GM12878 (cell line): ENCODE results near the gene FXYD7. TPM values are rescaled to one million over a fixed set of nuclear protein-coding genes. Genes with fewer than 3 reads are reported as not detected.

Experiments
- ATAC-seq: fragments of 200-7000 bp; cut with Tn5 transposase; 3 replicates; pipeline ENCODE4 v1.9.1; 2020; ENCODE audit warnings: mild to moderate bottlenecking, moderate library complexity
- BruUV-seq: library from RNA; stranded (reverse); fragments of 400-500 nt; replicated peaks from 2 replicates; lab custom pipeline; 2021; lab: Mats Ljungman, UMichigan
- CTCF ChIA-PET: fragments of 300-600 bp; sonication (Branson Sonifier 250); formaldehyde crosslinking; extraction: SDS; loops from one replicate; lab custom pipeline; 2021; ENCODE audit warnings: inconsistent platforms; lab: Yijun Ruan, JAX
- POLR2A ChIA-PET: fragments of 350-600 bp; formaldehyde crosslinking; extraction: SDS; loops from one replicate; lab custom pipeline; 2021; ENCODE audit warnings: inconsistent platforms; lab: Charles Lee
- RAD21 ChIA-PET: fragments of 300-600 bp; sonication (Branson Sonifier 250); formaldehyde crosslinking; loops from one replicate; lab custom pipeline; 2023; ENCODE audit warnings: antibody characterized with exemption; ENCODE audit not compliant: unreplicated experiment; lab: Charles Lee
- SMC1A ChIA-PET: fragments of 300-600 bp; sonication (Branson Sonifier 250); formaldehyde crosslinking; loops from one replicate; lab custom pipeline; 2023; ENCODE audit not compliant: unreplicated experiment, uncharacterized antibody; lab: Charles Lee
- DNase-seq: peaks from one replicate; pipeline ENCODE4 v3.0.0-alpha.2; 2011; ENCODE audit warnings: low read depth, low spot score
- FAIRE-seq: peaks from 3 replicates; lab custom pipeline; 2011; peaks lifted over from hg19 to GRCh38; lab: Jason Lieb, UNC
- H2AFZ ChIP-seq: 2 replicates; pipeline ENCODE4 v1.6.0; 2011; ENCODE audit warnings: low read depth, low read length, control low read depth; ENCODE audit not compliant: control insufficient read depth
- H3K27ac ChIP-seq: 2 replicates; pipeline ENCODE4 v1.5.1; 2011; ENCODE audit warnings: control low read depth; ENCODE audit not compliant: control insufficient read depth, insufficient read depth
- H3K27me3 ChIP-seq, 2 experiments: replicated peaks in 1 of 2; 2 replicates each; pipeline versions ENCODE4 v1.6.0 to v1.6.1; 2011; ENCODE audit warnings: low read length in 1 of 2; ENCODE audit not compliant: control insufficient read depth in 2 of 2, insufficient read depth in 2 of 2
- H3K36me3 ChIP-seq, 2 experiments: 2 replicates each; pipeline ENCODE4 v1.5.1; 2011; ENCODE audit warnings: low read length in 1 of 2; ENCODE audit not compliant: control insufficient read depth in 2 of 2, insufficient read depth in 2 of 2
- H3K4me1 ChIP-seq: 2 replicates; pipeline ENCODE4 v1.6.1; 2011; ENCODE audit warnings: mild to moderate bottlenecking, low read length, moderate library complexity, mixed read lengths; ENCODE audit not compliant: control insufficient read depth, insufficient read depth
- H3K4me2 ChIP-seq: 2 replicates; pipeline ENCODE4 v1.6.0; 2011; ENCODE audit warnings: control low read depth; ENCODE audit not compliant: control insufficient read depth, insufficient read depth
- H3K4me3 ChIP-seq: fragments of 200-600 bp; sonication (generic); 2 replicates; pipeline ENCODE4 v1.5.1; 2016
- H3K79me2 ChIP-seq: 2 replicates; pipeline ENCODE4 v1.6.0; 2011; ENCODE audit warnings: low read length; ENCODE audit not compliant: control insufficient read depth, insufficient read depth
- H3K9ac ChIP-seq: 2 replicates; pipeline ENCODE4 v1.8.0; 2011; ENCODE audit warnings: low read length, control low read depth, mixed read lengths; ENCODE audit not compliant: control insufficient read depth, insufficient read depth
- H3K9me3 ChIP-seq: replicated peaks from 3 replicates; pipeline ENCODE4 v1.5.1; 2011; ENCODE audit warnings: mild to moderate bottlenecking, low read length; ENCODE audit not compliant: control insufficient read depth, insufficient read depth
- H4K20me1 ChIP-seq: 2 replicates; pipeline ENCODE4 v1.6.0; 2011; ENCODE audit not compliant: control insufficient read depth, insufficient read depth
- ATF7 ChIP-seq: fragments of 450-650 bp; IDR thresholded peaks from 2 replicates; pipeline ENCODE4 v1.6.1; 2016; ENCODE audit warnings: low read depth, mild to moderate bottlenecking
- CHD1 ChIP-seq: IDR thresholded peaks from 2 replicates; pipeline ENCODE4 v1.6.1; 2012; ENCODE audit warnings: low read depth, low read length, improper control_type of control experiment
- FOXM1 ChIP-seq: IDR thresholded peaks from 2 replicates; pipeline ENCODE4 v1.6.1; 2012; ENCODE audit warnings: low read depth, mild to moderate bottlenecking, inconsistent platforms, low read length, moderate library complexity
- LARP7 ChIP-seq: fragments of 450-650 bp; IDR thresholded peaks from 2 replicates; pipeline ENCODE4 v1.6.1; 2017; ENCODE audit warnings: mild to moderate bottlenecking
- MEF2A ChIP-seq: IDR thresholded peaks from 2 replicates; pipeline ENCODE4 v1.6.1; 2011; ENCODE audit warnings: low read depth, mild to moderate bottlenecking, low read length, moderate library complexity; ENCODE audit not compliant: insufficient read depth
- MXI1 ChIP-seq: fragments of 150-350 bp; IDR thresholded peaks from 2 replicates; pipeline ENCODE4 v1.6.1; 2011; ENCODE audit warnings: low read depth, mild to moderate bottlenecking, inconsistent platforms, low read length, improper control_type of control experiment
- SIN3A ChIP-seq: IDR thresholded peaks from 2 replicates; pipeline ENCODE4 v1.6.1; 2012; ENCODE audit warnings: low read depth, low read length, improper control_type of control experiment
- SP1 ChIP-seq: IDR thresholded peaks from one replicate; pipeline ENCODE4 v1.6.1; 2011; ENCODE audit warnings: low read depth, low read length
- STAT1 ChIP-seq: fragments of 450-650 bp; conservative IDR thresholded peaks from 2 replicates; pipeline ENCODE4 v1.6.1; 2014; ENCODE audit warnings: antibody characterized with exemption, mild to moderate bottlenecking
- WRNIP1 ChIP-seq: IDR thresholded peaks from 2 replicates; pipeline ENCODE4 v1.6.1; 2011; ENCODE audit warnings: low read depth, low read length, improper control_type of control experiment, borderline replicate concordance
- YY1 ChIP-seq: IDR thresholded peaks from 2 replicates; pipeline ENCODE4 v1.6.1; 2011; ENCODE audit warnings: low read depth, mild to moderate bottlenecking, low read length
- ZBED1 ChIP-seq: IDR thresholded peaks from 2 replicates; pipeline ENCODE4 v1.6.1; 2016; ENCODE audit warnings: borderline replicate concordance
- ZNF24 ChIP-seq: fragments of 450-650 bp; IDR thresholded peaks from 2 replicates; pipeline ENCODE4 v1.6.1; 2017; ENCODE audit warnings: antibody characterized with exemption, mild to moderate bottlenecking
- ZNF384 ChIP-seq: IDR thresholded peaks from 2 replicates; pipeline ENCODE4 v1.6.1; 2012; ENCODE audit warnings: low read depth, mild to moderate bottlenecking, low read length, improper control_type of control experiment, borderline replicate concordance
- WGBS: methylation state at CpG from one replicate; pipeline ENCODE4 v1.1.6; 2016; ENCODE audit warnings: low lambda C conversion rate; ENCODE audit not compliant: insufficient replicate concordance, insufficient coverage; ENCODE audit errors: missing lambda C conversion rate; 5-methylcytosine and 5-hydroxymethylcytosine counted together
- in situ Hi-C: fragments of 300-500 bp; cut with MboI; formaldehyde crosslinking; loops from 9 replicates; pipeline ENCODE4 v1.14.3; 2018; ENCODE audit warnings: mixed read lengths
- intact Hi-C: fragments of 100-400 bp; cut with micrococcal nuclease; formaldehyde crosslinking; loops from one replicate; pipeline ENCODE4 v1.14.2; 2022; ENCODE audit not compliant: unreplicated experiment
- polyA plus RNA-seq, 11 experiments: library from polyadenylated mRNA; depleted of rRNA in 4 of 11; unstranded in 6 of 11; stranded (reverse) in 5 of 11; fragments of >200 nt; fragmentation: Nextera tagmentation in 4 of 11; fragmentation: Illumina TruSeq in 1 of 11; extraction: Ambion mirVana in 4 of 11; extraction: Trizol in 1 of 11; gene quantifications; 1 replicate in 1 of 11; 2 replicates in 10 of 11; pipeline versions ENCODE4 v1.2.1 to v1.2.3, GENCODE V29; 2011 to 2016; ENCODE audit warnings: inconsistent platforms in 2 of 11, missing spikeins in 2 of 11, low read depth in 1 of 11
- total RNA-seq, 4 experiments: library from RNA; depleted of rRNA in 3 of 4; stranded (reverse); fragments of >200 nt in 3 of 4; fragmentation: Illumina TruSeq in 1 of 4; extraction: Trizol in 1 of 4; gene quantifications; 2 replicates each; pipeline versions ENCODE4 v1.2.1 to v1.2.3, GENCODE V29; 2013 to 2021
- TF ChIP-seq, protein P1 (sequence below): IDR thresholded peaks from 2 replicates; pipeline ENCODE4 v1.6.1; 2012; ENCODE audit warnings: low read depth, low read length, improper control_type of control experiment
- TF ChIP-seq, protein P2 (sequence below): IDR thresholded peaks from 2 replicates; pipeline ENCODE4 v1.6.1; 2011; ENCODE audit warnings: borderline replicate concordance, low read depth, mild to moderate bottlenecking, moderate library complexity, mixed read lengths, low read length; ENCODE audit not compliant: insufficient read depth; ENCODE audit errors: extremely low read length
- TF ChIP-seq, protein P3 (sequence below): IDR thresholded peaks from 2 replicates; pipeline ENCODE4 v1.6.1; 2011; ENCODE audit warnings: mild to moderate bottlenecking, low read depth, low read length, moderate library complexity; ENCODE audit not compliant: insufficient replicate concordance

The FXYD7 gene
- total and polyA plus RNA-seq, 10 of the 15 experiments (the other 5 are each of a cell fraction or from before 2014, with no cell fraction given) = 0.07 to 0.28 (median 0.12) TPM; not detected in 7

DNA sequence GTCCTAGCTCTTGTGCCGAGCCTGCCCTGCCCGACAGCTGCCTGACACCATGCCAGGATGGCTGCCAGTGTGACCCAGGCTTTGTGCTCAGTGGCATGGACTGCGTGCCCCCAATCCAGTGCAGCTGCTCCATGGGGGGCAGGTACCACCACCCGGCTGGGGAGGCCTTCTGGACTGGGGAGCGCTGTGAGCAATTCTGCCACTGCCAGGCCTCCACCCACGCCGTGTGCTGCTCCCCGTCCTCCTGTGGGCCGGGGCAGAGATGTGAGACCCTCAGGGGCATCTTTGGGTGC lies 36.8 kb upstream of the FXYD7 start:
- CTCF ChIA-PET = interaction anchor here (0.8 kb wide), 1 partner anchor 35 kb away, joined by 3 read pairs; no protein-coding TSS in a partner anchor

More for the DNA sequence above, 36.8 kb upstream of the FXYD7 start:
- in situ Hi-C loops = no loop called here
- Histone ChIP-seq H2AFZ (no peak overlapping the region), H3K27ac (no peak overlapping the region), H3K4me1 (no peaks in the 10 kb centered on the region), H3K9me3 (no peaks in the 10 kb centered on the region; the same call in 2 of the 3 replicates), H3K27me3 (peaks cover 0 to 2% of the 10 kb centered on the region in 2 experiments; a peak in 1 of 4 replicates), H3K9ac (no peak overlapping the region), H3K79me2 (no peaks in the 10 kb centered on the region), H3K4me2 (no peak overlapping the region), H3K36me3 (no peaks in the 10 kb centered on the region), H3K4me3 (no peak overlapping the region), H4K20me1 (no peaks in the 10 kb centered on the region)
- no peak for TF ChIP-seq FOXM1
- TF ChIP-seq ZNF24 = no peak
- no peak for TF ChIP-seq YY1
- TF ChIP-seq LARP7 = no peak
- TF ChIP-seq WRNIP1 = no peak
- TF ChIP-seq ATF7 = no peak
- no peak for TF ChIP-seq STAT1
- no peak for TF ChIP-seq CHD1
- TF ChIP-seq, protein P1, sequence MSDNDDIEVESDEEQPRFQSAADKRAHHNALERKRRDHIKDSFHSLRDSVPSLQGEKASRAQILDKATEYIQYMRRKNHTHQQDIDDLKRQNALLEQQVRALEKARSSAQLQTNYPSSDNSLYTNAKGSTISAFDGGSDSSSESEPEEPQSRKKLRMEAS = no peak
- no peak for TF ChIP-seq ZBED1
- TF ChIP-seq, protein P2, sequence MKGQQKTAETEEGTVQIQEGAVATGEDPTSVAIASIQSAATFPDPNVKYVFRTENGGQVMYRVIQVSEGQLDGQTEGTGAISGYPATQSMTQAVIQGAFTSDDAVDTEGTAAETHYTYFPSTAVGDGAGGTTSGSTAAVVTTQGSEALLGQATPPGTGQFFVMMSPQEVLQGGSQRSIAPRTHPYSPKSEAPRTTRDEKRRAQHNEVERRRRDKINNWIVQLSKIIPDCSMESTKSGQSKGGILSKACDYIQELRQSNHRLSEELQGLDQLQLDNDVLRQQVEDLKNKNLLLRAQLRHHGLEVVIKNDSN = no peak
- TF ChIP-seq MEF2A = no peak
- TF ChIP-seq, protein P3, sequence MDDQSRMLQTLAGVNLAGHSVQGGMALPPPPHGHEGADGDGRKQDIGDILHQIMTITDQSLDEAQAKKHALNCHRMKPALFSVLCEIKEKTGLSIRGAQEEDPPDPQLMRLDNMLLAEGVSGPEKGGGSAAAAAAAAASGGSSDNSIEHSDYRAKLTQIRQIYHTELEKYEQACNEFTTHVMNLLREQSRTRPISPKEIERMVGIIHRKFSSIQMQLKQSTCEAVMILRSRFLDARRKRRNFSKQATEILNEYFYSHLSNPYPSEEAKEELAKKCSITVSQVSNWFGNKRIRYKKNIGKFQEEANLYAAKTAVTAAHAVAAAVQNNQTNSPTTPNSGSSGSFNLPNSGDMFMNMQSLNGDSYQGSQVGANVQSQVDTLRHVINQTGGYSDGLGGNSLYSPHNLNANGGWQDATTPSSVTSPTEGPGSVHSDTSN = no peak
- no peak for TF ChIP-seq MXI1
- TF ChIP-seq SIN3A = no peak
- TF ChIP-seq ZNF384 = no peak
- no peak for TF ChIP-seq SP1
- POLR2A ChIA-PET = no interaction called here
- ATAC-seq (no peak), DNase-seq (no peak), FAIRE-seq (no peak)
- BruUV-seq = no TSS peak
- 86% methylated on average over 7 of the region's 9 CpGs for WGBS
- SMC1A ChIA-PET = interaction anchor here (1.2 kb wide), 1 partner anchor 29 kb away, joined by 3 read pairs; no protein-coding TSS in a partner anchor
- intact Hi-C loops = no loop called here
- RAD21 ChIA-PET = no interaction called here
